ENCODE measurements around the gene HOXC6. TPM values are rescaled to one million over a fixed set of nuclear protein-coding genes. Genes with fewer than 3 reads are reported as not detected.
A peak's percentile ranks its signal among the peaks of the same experiment; 100 is the strongest.

HOXC6 gene
- total RNA-seq, 6 experiments from 2014 or later = not detected

DNA sequence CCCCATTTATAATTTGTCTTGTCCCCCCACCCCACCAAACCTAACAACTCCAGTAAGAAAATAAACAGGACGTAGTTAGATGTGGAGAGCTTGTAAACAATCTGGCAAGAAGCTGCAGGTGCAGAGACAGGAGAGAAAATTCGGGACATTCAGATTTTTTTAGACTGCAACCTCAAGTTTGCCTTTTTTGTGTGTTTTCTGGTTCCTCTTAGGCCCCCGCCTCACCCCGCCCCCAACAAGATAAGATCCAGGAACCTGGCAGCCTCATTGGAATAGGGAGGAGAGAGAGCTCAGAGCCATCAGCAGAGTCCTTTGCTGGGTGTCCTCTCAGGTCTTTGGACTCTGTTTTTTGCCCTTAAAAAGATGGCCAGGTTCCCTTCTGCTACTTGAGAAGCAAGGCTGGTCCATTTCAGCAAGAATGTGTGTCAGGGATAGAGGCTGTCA lies 40.4 kb upstream of the HOXC6 start:
- Histone ChIP-seq H3K36me3 (no peaks in the 10 kb centered on the region), H3K27me3 (peaks cover 12 to 71% of the 10 kb centered on the region in 2 donors), H3K9me3 (no peaks in the 10 kb centered on the region), H3K4me1 (peaks cover 0 to 4% (median 0%) of the 10 kb centered on the region in 4 donors), H3K4me3 (no peak overlapping the region), H3K27ac (no peak overlapping the region)
- intact Hi-C loops (cut with DNase I) = no loop called here
- no peak for ATAC-seq
- no peak for DNase-seq
- 6% methylated on average over 4 of the region's 4 CpGs for WGBS (ENCODE audit: insufficient coverage, low coverage, low lambda C conversion rate, missing lambda C conversion rate)
- TF ChIP-seq POLR2A (IDR thresholded peaks at IDR 0.05) = no peak
- TF ChIP-seq, protein P1, sequence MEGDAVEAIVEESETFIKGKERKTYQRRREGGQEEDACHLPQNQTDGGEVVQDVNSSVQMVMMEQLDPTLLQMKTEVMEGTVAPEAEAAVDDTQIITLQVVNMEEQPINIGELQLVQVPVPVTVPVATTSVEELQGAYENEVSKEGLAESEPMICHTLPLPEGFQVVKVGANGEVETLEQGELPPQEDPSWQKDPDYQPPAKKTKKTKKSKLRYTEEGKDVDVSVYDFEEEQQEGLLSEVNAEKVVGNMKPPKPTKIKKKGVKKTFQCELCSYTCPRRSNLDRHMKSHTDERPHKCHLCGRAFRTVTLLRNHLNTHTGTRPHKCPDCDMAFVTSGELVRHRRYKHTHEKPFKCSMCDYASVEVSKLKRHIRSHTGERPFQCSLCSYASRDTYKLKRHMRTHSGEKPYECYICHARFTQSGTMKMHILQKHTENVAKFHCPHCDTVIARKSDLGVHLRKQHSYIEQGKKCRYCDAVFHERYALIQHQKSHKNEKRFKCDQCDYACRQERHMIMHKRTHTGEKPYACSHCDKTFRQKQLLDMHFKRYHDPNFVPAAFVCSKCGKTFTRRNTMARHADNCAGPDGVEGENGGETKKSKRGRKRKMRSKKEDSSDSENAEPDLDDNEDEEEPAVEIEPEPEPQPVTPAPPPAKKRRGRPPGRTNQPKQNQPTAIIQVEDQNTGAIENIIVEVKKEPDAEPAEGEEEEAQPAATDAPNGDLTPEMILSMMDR (IDR thresholded peaks at IDR 0.05) = no peak

DNA sequence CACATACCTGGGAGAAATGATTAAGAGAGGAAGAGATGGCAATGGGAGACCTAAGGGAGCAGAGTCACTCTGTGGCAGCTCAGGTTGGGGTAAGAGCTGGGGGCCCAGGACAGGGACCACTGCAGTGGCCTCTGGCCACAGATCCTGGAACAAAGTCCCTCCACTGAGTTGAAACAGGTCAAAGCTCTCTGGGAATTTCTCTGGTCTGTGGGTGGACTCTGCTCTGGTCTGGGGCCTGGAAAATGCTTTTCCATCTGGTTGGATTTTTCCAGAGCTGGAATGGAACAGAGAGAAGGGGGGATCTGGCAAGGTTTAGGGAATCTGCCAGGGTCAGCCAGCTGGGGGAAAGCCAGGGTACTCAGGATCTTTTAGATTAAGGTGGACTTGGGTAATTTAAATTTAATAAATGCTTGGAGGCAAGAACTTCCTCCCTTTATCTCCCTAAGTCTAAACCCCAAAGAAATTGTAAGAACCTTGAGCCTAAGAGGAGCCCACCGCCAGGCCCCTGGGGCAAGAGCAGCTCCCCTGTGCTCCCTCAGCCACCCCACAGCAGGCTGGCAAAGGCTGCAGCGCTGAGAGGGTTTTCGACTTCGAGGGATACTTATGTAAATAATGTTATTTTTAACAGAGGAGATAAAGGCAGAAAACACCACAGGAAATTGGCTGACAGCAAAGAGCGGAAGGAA lies 39.6 kb upstream of the HOXC6 start:
- H3K4me3 ChIP-seq = no peak overlapping the region
- WGBS (ENCODE audit: insufficient coverage, low coverage, low lambda C conversion rate, missing lambda C conversion rate) = 12% methylated on average over 5 of the region's 5 CpGs

GRCh38 chr12:53989227-53990113 lies 38.8 kb upstream of the HOXC6 start:
- TF ChIP-seq, protein P1 (IDR thresholded peaks at IDR 0.05) = peak; percentile 28 to 47 (median 40)
- TF ChIP-seq POLR2A (IDR thresholded peaks at IDR 0.05) = no peak
- intact Hi-C loops (cut with DNase I) = no loop called here
- WGBS (ENCODE audit: insufficient coverage, low coverage, low lambda C conversion rate, missing lambda C conversion rate) = 4% methylated on average over 25 of the region's 28 CpGs
- Histone ChIP-seq H3K4me3 (no peak overlapping the region), H3K4me1 (peaks cover 0 to 9% (median 2%) of the 10 kb centered on the region in 4 donors), H3K9me3 (no peaks in the 10 kb centered on the region), H3K36me3 (no peaks in the 10 kb centered on the region), H3K27ac (no peak overlapping the region), H3K27me3 (peaks cover 5 to 71% of the 10 kb centered on the region in 2 donors)
- no peak for DNase-seq
- ATAC-seq = peak in 2 of 4 donors; percentile 32 to 37

More for the DNA sequence above, 39.6 kb upstream of the HOXC6 start:
- DNase-seq = no peak
- no peaks in the 10 kb centered on the region for H3K9me3 ChIP-seq
- H3K4me1 ChIP-seq = peaks cover 0 to 4% (median 0%) of the 10 kb centered on the region in 4 donors
- H3K36me3 ChIP-seq = no peaks in the 10 kb centered on the region
- H3K27ac ChIP-seq = no peak overlapping the region
- no peak for ATAC-seq
- no peak for TF ChIP-seq POLR2A (IDR thresholded peaks at IDR 0.05)
- TF ChIP-seq, protein P1 (IDR thresholded peaks at IDR 0.05) = no peak
- intact Hi-C loops (cut with DNase I) = no loop called here
- peaks cover 11 to 71% of the 10 kb centered on the region in 2 donors for H3K27me3 ChIP-seq

- no peak for ATAC-seq
- TF ChIP-seq, protein P1 (IDR thresholded peaks at IDR 0.05) = no peak
- no peak for TF ChIP-seq POLR2A (IDR thresholded peaks at IDR 0.05)
- 4% methylated on average over 14 of the region's 27 CpGs for WGBS (ENCODE audit: insufficient coverage, low coverage, low lambda C conversion rate, missing lambda C conversion rate)
These were observed 37.7 kb upstream of the HOXC6 start for GRCh38 chr12:53990311-53991076.

More at GRCh38 chr12:53990311-53991076, 37.7 kb upstream of the HOXC6 start:
- intact Hi-C loops (cut with DNase I) = no loop called here
- Histone ChIP-seq H3K4me3 (no peak overlapping the region), H3K36me3 (no peaks in the 10 kb centered on the region), H3K27me3 (peaks cover 8 to 72% of the 10 kb centered on the region in 2 donors), H3K4me1 (peaks cover 0 to 20% (median 2%) of the 10 kb centered on the region in 4 donors), H3K27ac (no peak overlapping the region), H3K9me3 (no peaks in the 10 kb centered on the region)
- no peak for DNase-seq
